Natural killer cell (primary cell): ENCODE results near the gene TF. TPM values are rescaled to one million over a fixed set of nuclear protein-coding genes. Genes with fewer than 3 reads are reported as not detected.

Experiments used
- ATAC-seq, 3 donors: fragments of 150-1000 bp in 2 of 3; fragments of 200-7000 bp in 1 of 3; cut with Tn5 transposase; 1 replicate in 1 of 3; 2 replicates in 2 of 3; pipeline ENCODE4 v1.10.0; 2021; ENCODE audit warnings: mild to moderate bottlenecking in 2 of 3, moderate library complexity in 2 of 3
- DNase-seq, 2 donors: peaks; one replicate each; pipeline versions ENCODE4 v3.0.0 to v3.0.0-alpha.2; 2013 to 2021; ENCODE audit warnings: mixed read lengths in 1 of 2
- H3K27ac ChIP-seq: one replicate; pipeline ENCODE4 v1.5.1; 2013; ENCODE audit warnings: mild to moderate bottlenecking, low read length
- H3K27me3 ChIP-seq: one replicate; pipeline ENCODE4 v1.6.1; 2013; ENCODE audit warnings: low read length; ENCODE audit not compliant: control insufficient read depth, insufficient read depth
- H3K36me3 ChIP-seq: one replicate; pipeline ENCODE4 v1.6.1; 2013; ENCODE audit warnings: low read length; ENCODE audit not compliant: control insufficient read depth, insufficient read depth
- H3K4me1 ChIP-seq: one replicate; pipeline ENCODE4 v1.6.1; 2013; ENCODE audit warnings: low read length; ENCODE audit not compliant: control insufficient read depth, insufficient read depth
- H3K4me3 ChIP-seq: one replicate; pipeline ENCODE4 v1.5.1; 2013; ENCODE audit warnings: low read length
- H3K9me3 ChIP-seq: one replicate; pipeline ENCODE4 v1.6.1; 2013; ENCODE audit warnings: low read length; ENCODE audit not compliant: control insufficient read depth, insufficient read depth
- H3K27ac Mint-ChIP-seq, 2 donors: one replicate each; pipeline ENCODE4 v1.8.0; 2022; ENCODE audit warnings: mild to moderate bottlenecking in 2 of 2, mixed read lengths in 2 of 2, moderate library complexity in 1 of 2
- H3K27me3 Mint-ChIP-seq, 2 donors: one replicate each; pipeline ENCODE4 v1.8.0; 2022; ENCODE audit warnings: low read depth in 2 of 2, mixed read lengths in 2 of 2
- H3K36me3 Mint-ChIP-seq: one replicate; pipeline ENCODE4 v1.8.0; 2022; ENCODE audit warnings: mixed read lengths
- H3K4me1 Mint-ChIP-seq, 2 donors: one replicate each; pipeline ENCODE4 v1.8.0; 2022; ENCODE audit warnings: mixed read lengths in 2 of 2
- H3K4me3 Mint-ChIP-seq: one replicate; pipeline ENCODE4 v1.8.0; 2022; ENCODE audit warnings: mild to moderate bottlenecking, moderate library complexity, mixed read lengths
- H3K9me3 Mint-ChIP-seq, 2 donors: one replicate each; pipeline ENCODE4 v1.8.0; 2022; ENCODE audit warnings: mixed read lengths in 2 of 2
- WGBS: methylation state at CpG from one replicate; pipeline ENCODE4 v1.1.7; 2013; ENCODE audit warnings: missing lambda C conversion rate; ENCODE audit not compliant: insufficient coverage; 5-methylcytosine and 5-hydroxymethylcytosine counted together
- intact Hi-C: fragments of 100-400 bp; cut with micrococcal nuclease; formaldehyde crosslinking; loops from one replicate; pipeline ENCODE4 v1.14.2; 2022
- total RNA-seq, 4 donors: library from RNA; stranded (reverse); fragments of 120-200 nt in 1 of 4; gene quantifications; one replicate each; pipeline versions ENCODE4 v1.2.3 to v1.2.4, GENCODE V29; 2013 to 2022
- TF ChIP-seq, protein P1 (sequence below): fragments of 200-600 bp; IDR thresholded peaks from one replicate; pipeline ENCODE4 v1.8.0; 2022; ENCODE audit warnings: antibody characterized with exemption

Gene TF
- total RNA-seq, 3 donors from 2014 or later (not counting 1 experiment from before 2014, with no cell fraction given), result 2.8 to 4.3 (median 3.2) TPM

- WGBS, result 94% methylated on average over 6 of the region's 7 CpGs
- Histone ChIP-seq H3K4me1 (no peaks in the 10 kb centered on the region), H3K27ac (no peak overlapping the region), H3K4me3 (no peak overlapping the region), H3K36me3 (no peaks in the 10 kb centered on the region), H3K27me3 (no peaks in the 10 kb centered on the region), H3K9me3 (no peaks in the 10 kb centered on the region)
- no peak for ATAC-seq
- TF ChIP-seq, protein P1, sequence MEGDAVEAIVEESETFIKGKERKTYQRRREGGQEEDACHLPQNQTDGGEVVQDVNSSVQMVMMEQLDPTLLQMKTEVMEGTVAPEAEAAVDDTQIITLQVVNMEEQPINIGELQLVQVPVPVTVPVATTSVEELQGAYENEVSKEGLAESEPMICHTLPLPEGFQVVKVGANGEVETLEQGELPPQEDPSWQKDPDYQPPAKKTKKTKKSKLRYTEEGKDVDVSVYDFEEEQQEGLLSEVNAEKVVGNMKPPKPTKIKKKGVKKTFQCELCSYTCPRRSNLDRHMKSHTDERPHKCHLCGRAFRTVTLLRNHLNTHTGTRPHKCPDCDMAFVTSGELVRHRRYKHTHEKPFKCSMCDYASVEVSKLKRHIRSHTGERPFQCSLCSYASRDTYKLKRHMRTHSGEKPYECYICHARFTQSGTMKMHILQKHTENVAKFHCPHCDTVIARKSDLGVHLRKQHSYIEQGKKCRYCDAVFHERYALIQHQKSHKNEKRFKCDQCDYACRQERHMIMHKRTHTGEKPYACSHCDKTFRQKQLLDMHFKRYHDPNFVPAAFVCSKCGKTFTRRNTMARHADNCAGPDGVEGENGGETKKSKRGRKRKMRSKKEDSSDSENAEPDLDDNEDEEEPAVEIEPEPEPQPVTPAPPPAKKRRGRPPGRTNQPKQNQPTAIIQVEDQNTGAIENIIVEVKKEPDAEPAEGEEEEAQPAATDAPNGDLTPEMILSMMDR, result no peak
- Mint-ChIP-seq H3K36me3 (no peaks in the 10 kb centered on the region), H3K27me3 (peaks cover 8 to 14% of the 10 kb centered on the region in 2 donors), H3K27ac (no peak overlapping the region), H3K9me3 (no peaks in the 10 kb centered on the region), H3K4me3 (no peak overlapping the region), H3K4me1 (no peaks in the 10 kb centered on the region)
- DNase-seq, result no peak
- intact Hi-C loops, result no loop called here
Observed at GRCh38 chr3:133843634-133844033, 97.4 kb downstream of the TF start.

DNA sequence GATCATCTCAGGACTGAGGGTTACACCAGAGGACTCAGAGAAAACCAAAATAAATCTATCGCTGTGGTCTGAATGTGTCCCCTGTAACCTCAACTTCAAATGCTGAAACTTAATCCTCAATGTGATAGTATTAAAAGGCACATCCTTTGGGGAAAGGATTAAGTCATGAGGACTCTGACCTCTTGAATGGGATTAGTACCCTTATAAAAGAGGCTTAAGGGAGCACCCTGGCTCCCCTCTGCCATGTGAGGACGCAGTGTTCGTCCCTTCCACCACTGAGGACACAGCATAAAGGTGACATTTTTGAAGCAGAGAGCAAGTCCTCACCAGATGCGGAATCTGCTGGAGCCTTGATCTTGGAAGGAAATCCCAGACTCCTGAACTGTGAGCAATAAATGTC is 98.9 kb downstream of the TF start:
- no peaks in the 10 kb centered on the region for H3K36me3 ChIP-seq
- no peak for ATAC-seq
- no peaks in the 10 kb centered on the region for H3K4me1 Mint-ChIP-seq
- no peak overlapping the region for H3K27ac ChIP-seq
- TF ChIP-seq, protein P1, result no peak
- H3K27ac Mint-ChIP-seq, result no peak overlapping the region
- H3K4me1 ChIP-seq, result no peaks in the 10 kb centered on the region
- intact Hi-C loops, result no loop called here
- H3K9me3 Mint-ChIP-seq, result no peaks in the 10 kb centered on the region
- H3K9me3 ChIP-seq, result no peaks in the 10 kb centered on the region
- H3K4me3 ChIP-seq, result no peak overlapping the region
- no peaks in the 10 kb centered on the region for H3K27me3 ChIP-seq
- H3K27me3 Mint-ChIP-seq, result peaks cover 8 to 25% of the 10 kb centered on the region in 2 donors
- DNase-seq, result no peak
- H3K4me3 Mint-ChIP-seq, result no peak overlapping the region
- 99% methylated on average over 3 of the region's 4 CpGs for WGBS
- no peaks in the 10 kb centered on the region for H3K36me3 Mint-ChIP-seq

Other genes with a start within 250 kb of the TF start
- 100 to 1,000 TPM; 214 to 229 (median 228) TPM for gene CDV3, start 172.7 kb upstream of the TF start, total RNA-seq
- gene TOPBP1, start 84.5 kb upstream of the TF start, total RNA-seq, result 10 to 100 TPM; 48.1 to 52.9 (median 50.9) TPM
- 10 to 100 TPM; 19.8 to 26.4 (median 22.4) TPM for gene SRPRB, start 59.4 kb downstream of the TF start, total RNA-seq
- 1 to 10 TPM; 1.4 to 2.7 (median 1.6) TPM for gene RAB6B, start 149.5 kb downstream of the TF start, total RNA-seq